ENCODE data around the gene PSKH1. TPM values are rescaled to one million over a fixed set of nuclear protein-coding genes. Genes with fewer than 3 reads are reported as not detected.

The PSKH1 gene
- total RNA-seq, 2 donors from 2014 or later, result 32.1 to 37.4 TPM

GRCh38 chr16:67963662-67964321, 70.7 kb downstream of the PSKH1 start:
- no peaks in the 10 kb centered on the region for H3K27me3 ChIP-seq (ENCODE audit: control insufficient read depth, insufficient read depth, low read length, poor library complexity, severe bottlenecking)
- peaks cover 30% of the 10 kb centered on the region for H3K36me3 Mint-ChIP-seq (ENCODE audit: low read depth)
- H3K4me1 Mint-ChIP-seq, result peaks cover 15% of the 10 kb centered on the region
- TF ChIP-seq CTCF (conservative IDR thresholded peaks at IDR 0.05), result no peak
- peaks cover 16% of the 10 kb centered on the region for H3K4me1 ChIP-seq (ENCODE audit: control insufficient read depth, insufficient read depth, low read length)
- H3K27ac Mint-ChIP-seq, result no peak overlapping the region
- peak; percentile 65 for DNase-seq
- no peaks in the 10 kb centered on the region for H3K9me3 Mint-ChIP-seq
- no peaks in the 10 kb centered on the region for H3K9me3 ChIP-seq (ENCODE audit: control insufficient read depth, low read length)
- H3K36me3 ChIP-seq (ENCODE audit: control insufficient read depth, insufficient read depth, low read length), result peaks cover 45% of the 10 kb centered on the region
- H3K4me3 ChIP-seq (ENCODE audit: low read length), result no peak overlapping the region
- peak overlapping the region; percentile 29 for H3K4me3 Mint-ChIP-seq
- H3K27ac ChIP-seq (ENCODE audit: low read depth, low read length), result no peak overlapping the region
- peaks cover 2% of the 10 kb centered on the region for H3K27me3 Mint-ChIP-seq (ENCODE audit: insufficient read depth)
- no peak overlapping the region for H3K9ac ChIP-seq (ENCODE audit: extremely low read depth, low read length, poor library complexity, severe bottlenecking)
- WGBS, 2 experiments (ENCODE audit: insufficient coverage in 1 of 2, insufficient read length in 1 of 2), result 92 to 95% methylated on average over 25 to 32 of the region's 32 CpGs

- H3K4me3 Mint-ChIP-seq, result no peak overlapping the region
- Histone ChIP-seq H3K9ac (ENCODE audit: extremely low read depth, low read length, poor library complexity, severe bottlenecking) (no peak overlapping the region), H3K27ac (ENCODE audit: low read depth, low read length) (no peak overlapping the region), H3K27me3 (ENCODE audit: control insufficient read depth, insufficient read depth, low read length, poor library complexity, severe bottlenecking) (no peaks in the 10 kb centered on the region), H3K4me3 (ENCODE audit: low read length) (no peak overlapping the region), H3K4me1 (ENCODE audit: control insufficient read depth, insufficient read depth, low read length) (peaks cover 16% of the 10 kb centered on the region), H3K9me3 (ENCODE audit: control insufficient read depth, low read length) (no peaks in the 10 kb centered on the region), H3K36me3 (ENCODE audit: control insufficient read depth, insufficient read depth, low read length) (peaks cover 38% of the 10 kb centered on the region)
- TF ChIP-seq CTCF (conservative IDR thresholded peaks at IDR 0.05), result no peak
- H3K9me3 Mint-ChIP-seq, result no peaks in the 10 kb centered on the region
- H3K36me3 Mint-ChIP-seq (ENCODE audit: low read depth), result peaks cover 30% of the 10 kb centered on the region
- H3K27me3 Mint-ChIP-seq (ENCODE audit: insufficient read depth), result peaks cover 2% of the 10 kb centered on the region
- 95 to 98% methylated on average over 5 to 6 of the region's 6 CpGs for WGBS, 2 experiments (ENCODE audit: insufficient coverage in 1 of 2, insufficient read length in 1 of 2)
- peaks cover 18% of the 10 kb centered on the region for H3K4me1 Mint-ChIP-seq
- no peak for DNase-seq
- H3K27ac Mint-ChIP-seq, result no peak overlapping the region
These were observed 71.5 kb downstream of the PSKH1 start for GRCh38 chr16:67964477-67965131.

GRCh38 chr16:67965668-67966548, 72.9 kb downstream of the PSKH1 start:
- Histone ChIP-seq H3K9me3 (ENCODE audit: control insufficient read depth, low read length) (no peaks in the 10 kb centered on the region), H3K36me3 (ENCODE audit: control insufficient read depth, insufficient read depth, low read length) (peaks cover 28% of the 10 kb centered on the region), H3K4me1 (ENCODE audit: control insufficient read depth, insufficient read depth, low read length) (peaks cover 16% of the 10 kb centered on the region), H3K27me3 (ENCODE audit: control insufficient read depth, insufficient read depth, low read length, poor library complexity, severe bottlenecking) (no peaks in the 10 kb centered on the region), H3K4me3 (ENCODE audit: low read length) (no peak overlapping the region), H3K9ac (ENCODE audit: extremely low read depth, low read length, poor library complexity, severe bottlenecking) (no peak overlapping the region), H3K27ac (ENCODE audit: low read depth, low read length) (peak overlapping the region; percentile 52)
- Mint-ChIP-seq H3K27me3 (ENCODE audit: insufficient read depth) (peaks cover 11% of the 10 kb centered on the region), H3K4me3 (no peak overlapping the region), H3K9me3 (no peaks in the 10 kb centered on the region), H3K4me1 (peaks cover 21% of the 10 kb centered on the region), H3K27ac (no peak overlapping the region), H3K36me3 (ENCODE audit: low read depth) (peaks cover 21% of the 10 kb centered on the region)
- TF ChIP-seq CTCF (conservative IDR thresholded peaks at IDR 0.05), result no peak
- no peak for DNase-seq
- WGBS, 2 experiments (ENCODE audit: insufficient coverage in 1 of 2, insufficient read length in 1 of 2), result 91 to 95% methylated on average over 8 to 11 of the region's 11 CpGs
